Liver (tissue), 9 donors: Measurements from ENCODE around the gene KDM2A. TPM values are rescaled to one million over a fixed set of nuclear protein-coding genes. Genes with fewer than 3 reads are reported as not detected.

Source experiments
- DNase-seq: peaks from one replicate; pipeline ENCODE4 v3.0.0-alpha.2; 2017; ENCODE audit warnings: low spot score
- H3K27ac ChIP-seq, 2 donors: one replicate each; pipeline ENCODE4 v1.7.0; 2013; ENCODE audit warnings: inconsistent platforms in 2 of 2, low read length in 2 of 2, control low read depth in 1 of 2, low read depth in 1 of 2, mild to moderate bottlenecking in 1 of 2
- H3K27me3 ChIP-seq, 4 donors: one replicate each; pipeline versions ENCODE4 v1.6.1 to v1.7.0; 2013; ENCODE audit warnings: low read length in 3 of 4, inconsistent platforms in 1 of 4, mild to moderate bottlenecking in 1 of 4, moderate library complexity in 1 of 4; ENCODE audit not compliant: control insufficient read depth in 4 of 4, insufficient read depth in 4 of 4
- H3K36me3 ChIP-seq, 4 donors: one replicate each; pipeline versions ENCODE4 v1.6.1 to v1.7.0; 2013; ENCODE audit warnings: low read length in 3 of 4, mild to moderate bottlenecking in 3 of 4, low read depth in 1 of 4, moderate library complexity in 1 of 4; ENCODE audit not compliant: control insufficient read depth in 4 of 4, insufficient read depth in 3 of 4
- H3K4me1 ChIP-seq, 4 donors: one replicate each; pipeline versions ENCODE4 v1.6.1 to v1.7.0; 2013; ENCODE audit warnings: low read length in 3 of 4, mild to moderate bottlenecking in 3 of 4, moderate library complexity in 1 of 4; ENCODE audit not compliant: control insufficient read depth in 4 of 4, insufficient read depth in 4 of 4
- H3K4me3 ChIP-seq, 3 donors: one replicate each; pipeline versions ENCODE4 v1.6.1 to v1.7.0; 2013; ENCODE audit warnings: low read length in 3 of 3, control low read depth in 1 of 3, low read depth in 1 of 3, mild to moderate bottlenecking in 1 of 3
- H3K9ac ChIP-seq, 2 donors: one replicate each; pipeline ENCODE4 v1.7.0; 2013; ENCODE audit warnings: low read length in 2 of 2, mild to moderate bottlenecking in 2 of 2, moderate library complexity in 2 of 2, control low read depth in 1 of 2, low read depth in 1 of 2
- H3K9me3 ChIP-seq, 4 donors: one replicate each; pipeline versions ENCODE4 v1.6.1 to v1.7.0; 2013; ENCODE audit warnings: low read length in 3 of 4; ENCODE audit not compliant: control insufficient read depth in 4 of 4
- EGR1 ChIP-seq, 2 donors: IDR thresholded peaks; 2 replicates each; pipeline ENCODE4 v1.6.1; 2016 to 2018; ENCODE audit warnings: antibody characterized with exemption in 2 of 2, low read depth in 2 of 2
- FOXA2 ChIP-seq: IDR thresholded peaks from 2 replicates; pipeline ENCODE4 v1.6.1; 2016; ENCODE audit warnings: antibody characterized with exemption
- HNF4A ChIP-seq, 2 donors: conservative IDR thresholded peaks; 2 replicates each; pipeline ENCODE4 v1.6.1; 2016; ENCODE audit warnings: antibody characterized with exemption in 2 of 2, mild to moderate bottlenecking in 2 of 2
- HNF4G ChIP-seq: IDR thresholded peaks from 2 replicates; pipeline ENCODE4 v1.6.1; 2016; ENCODE audit warnings: antibody characterized with exemption
- JUND ChIP-seq, 2 donors: IDR thresholded peaks; 2 replicates each; pipeline ENCODE4 v1.6.1; 2016; ENCODE audit warnings: antibody characterized with exemption in 2 of 2
- NR2F2 ChIP-seq: IDR thresholded peaks from 2 replicates; pipeline ENCODE4 v1.6.1; 2016; ENCODE audit warnings: antibody characterized with exemption
- RAD21 ChIP-seq, 2 donors: IDR thresholded peaks; 2 replicates each; pipeline ENCODE4 v1.6.1; 2016; ENCODE audit warnings: antibody characterized with exemption in 2 of 2, mild to moderate bottlenecking in 2 of 2
- RXRA ChIP-seq, 2 donors: IDR thresholded peaks; 2 replicates each; pipeline ENCODE4 v1.6.1; 2017 to 2018; ENCODE audit warnings: antibody characterized with exemption in 2 of 2, mild to moderate bottlenecking in 1 of 2
- YY1 ChIP-seq: IDR thresholded peaks from 2 replicates; pipeline ENCODE4 v1.6.1; 2016; ENCODE audit warnings: antibody characterized with exemption, mild to moderate bottlenecking
- WGBS: extraction: QIAGEN DNeasy Blood & Tissue Kit; methylation state at CpG from one replicate; pipeline ENCODE4 v1.1.7; 2013; 5-methylcytosine and 5-hydroxymethylcytosine counted together
- polyA plus RNA-seq, 2 donors: library from polyadenylated mRNA; stranded (reverse) in 1 of 2; unstranded in 1 of 2; fragments of 200-250 nt in 1 of 2; fragments of >200 nt in 1 of 2; fragmentation: Nextera tagmentation in 1 of 2; extraction: Ambion mirVana in 1 of 2; gene quantifications; one replicate each; pipeline versions ENCODE4 v1.2.1 to v1.2.3, GENCODE V29; 2013 to 2015
- total RNA-seq, 2 donors: library from RNA; depleted of rRNA; stranded (reverse); fragments of >200 nt; gene quantifications; one replicate each; pipeline ENCODE4 v1.2.3, GENCODE V29; 2014
- TF ChIP-seq, protein P1 (sequence below): IDR thresholded peaks from 2 replicates; pipeline ENCODE4 v1.6.1; 2016; ENCODE audit warnings: antibody characterized with exemption
- TF ChIP-seq, protein P2 (sequence below): fragments of 150-350 bp; IDR thresholded peaks from 2 replicates; pipeline ENCODE4 v1.5.1; 2017; ENCODE audit warnings: improper control_type of control experiment, low read depth, low read length; ENCODE audit not compliant: missing input control
- TF ChIP-seq, protein P3 (sequence below): IDR thresholded peaks from 2 replicates; pipeline ENCODE4 v1.6.1; 2016; ENCODE audit warnings: antibody characterized with exemption, mild to moderate bottlenecking
- TF ChIP-seq, protein P4 (sequence below): IDR thresholded peaks from 2 replicates; pipeline ENCODE4 v1.6.1; 2016; ENCODE audit warnings: antibody characterized with exemption
- TF ChIP-seq, protein P5 (sequence below): IDR thresholded peaks from 2 replicates; pipeline ENCODE4 v1.6.1; 2016; ENCODE audit warnings: antibody characterized with exemption
- donor health status: healthy.
- donor health status: healthy.
- donor health status: healthy.
- donor health status: healthy.
- donor health status: healthy.

Gene KDM2A
- total and polyA plus RNA-seq, 4 donors, result 8.3 to 44.9 (median 22.4) TPM

DNA sequence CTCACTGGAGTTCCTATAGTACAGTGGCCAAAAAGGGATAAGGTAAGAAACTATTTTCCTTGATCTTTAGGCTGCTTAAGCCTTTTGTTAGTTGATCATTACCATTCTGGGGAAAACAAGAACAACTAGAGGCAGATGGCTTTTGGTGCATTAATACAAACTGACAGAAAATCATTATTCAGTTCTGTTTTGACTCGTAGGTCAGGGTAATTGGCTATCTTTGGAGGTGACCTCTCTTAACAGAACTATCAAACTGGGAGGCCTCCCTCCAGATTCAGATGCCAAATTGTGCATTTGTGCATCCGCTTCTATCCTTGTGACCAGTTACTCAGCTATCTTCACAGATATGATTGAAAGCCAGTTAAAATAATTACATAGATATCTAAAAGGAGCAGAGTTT lies 124.0 kb downstream of the KDM2A start (continued):
- TF ChIP-seq YY1 (no peak), NR2F2 (no peak)
- TF ChIP-seq, protein P1, sequence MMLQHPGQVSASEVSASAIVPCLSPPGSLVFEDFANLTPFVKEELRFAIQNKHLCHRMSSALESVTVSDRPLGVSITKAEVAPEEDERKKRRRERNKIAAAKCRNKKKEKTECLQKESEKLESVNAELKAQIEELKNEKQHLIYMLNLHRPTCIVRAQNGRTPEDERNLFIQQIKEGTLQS, result no peak

DNA sequence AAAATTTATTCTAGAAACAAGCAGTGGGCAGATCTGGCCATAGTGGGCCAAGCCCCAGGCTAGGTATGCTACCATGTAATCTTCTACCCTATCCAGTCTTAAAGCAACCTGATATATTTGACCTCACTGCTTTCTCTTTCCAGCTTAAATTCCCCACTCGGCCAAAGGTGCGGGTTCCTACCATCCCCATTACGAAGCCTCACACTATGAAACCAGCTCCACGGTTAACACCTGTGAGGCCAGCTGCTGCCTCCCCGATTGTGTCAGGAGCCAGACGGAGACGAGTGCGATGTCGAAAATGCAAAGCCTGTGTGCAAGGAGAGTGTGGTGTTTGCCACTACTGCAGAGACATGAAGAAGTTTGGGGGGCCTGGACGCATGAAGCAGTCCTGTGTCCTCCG lies 126.0 kb downstream of the KDM2A start:
- peaks cover 15 to 55% (median 44%) of the 10 kb centered on the region in 4 donors for H3K36me3 ChIP-seq
- WGBS, result 94% methylated on average over 11 of the region's 11 CpGs
- peaks cover 1 to 52% (median 41%) of the 10 kb centered on the region in 4 donors for H3K4me1 ChIP-seq
- H3K9ac ChIP-seq, result no peak overlapping the region
- no peaks in the 10 kb centered on the region for H3K27me3 ChIP-seq
- H3K9me3 ChIP-seq, result no peaks in the 10 kb centered on the region
- TF ChIP-seq, protein P2, sequence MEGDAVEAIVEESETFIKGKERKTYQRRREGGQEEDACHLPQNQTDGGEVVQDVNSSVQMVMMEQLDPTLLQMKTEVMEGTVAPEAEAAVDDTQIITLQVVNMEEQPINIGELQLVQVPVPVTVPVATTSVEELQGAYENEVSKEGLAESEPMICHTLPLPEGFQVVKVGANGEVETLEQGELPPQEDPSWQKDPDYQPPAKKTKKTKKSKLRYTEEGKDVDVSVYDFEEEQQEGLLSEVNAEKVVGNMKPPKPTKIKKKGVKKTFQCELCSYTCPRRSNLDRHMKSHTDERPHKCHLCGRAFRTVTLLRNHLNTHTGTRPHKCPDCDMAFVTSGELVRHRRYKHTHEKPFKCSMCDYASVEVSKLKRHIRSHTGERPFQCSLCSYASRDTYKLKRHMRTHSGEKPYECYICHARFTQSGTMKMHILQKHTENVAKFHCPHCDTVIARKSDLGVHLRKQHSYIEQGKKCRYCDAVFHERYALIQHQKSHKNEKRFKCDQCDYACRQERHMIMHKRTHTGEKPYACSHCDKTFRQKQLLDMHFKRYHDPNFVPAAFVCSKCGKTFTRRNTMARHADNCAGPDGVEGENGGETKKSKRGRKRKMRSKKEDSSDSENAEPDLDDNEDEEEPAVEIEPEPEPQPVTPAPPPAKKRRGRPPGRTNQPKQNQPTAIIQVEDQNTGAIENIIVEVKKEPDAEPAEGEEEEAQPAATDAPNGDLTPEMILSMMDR, result no peak
- no peak for TF ChIP-seq RXRA (IDR thresholded peaks at IDR 0.05)
- TF ChIP-seq YY1, result no peak
- no peak for TF ChIP-seq FOXA2
- no peak for TF ChIP-seq EGR1 (IDR thresholded peaks at IDR 0.05; ENCODE audit: low read depth in 2 of 2)
- TF ChIP-seq, protein P3, sequence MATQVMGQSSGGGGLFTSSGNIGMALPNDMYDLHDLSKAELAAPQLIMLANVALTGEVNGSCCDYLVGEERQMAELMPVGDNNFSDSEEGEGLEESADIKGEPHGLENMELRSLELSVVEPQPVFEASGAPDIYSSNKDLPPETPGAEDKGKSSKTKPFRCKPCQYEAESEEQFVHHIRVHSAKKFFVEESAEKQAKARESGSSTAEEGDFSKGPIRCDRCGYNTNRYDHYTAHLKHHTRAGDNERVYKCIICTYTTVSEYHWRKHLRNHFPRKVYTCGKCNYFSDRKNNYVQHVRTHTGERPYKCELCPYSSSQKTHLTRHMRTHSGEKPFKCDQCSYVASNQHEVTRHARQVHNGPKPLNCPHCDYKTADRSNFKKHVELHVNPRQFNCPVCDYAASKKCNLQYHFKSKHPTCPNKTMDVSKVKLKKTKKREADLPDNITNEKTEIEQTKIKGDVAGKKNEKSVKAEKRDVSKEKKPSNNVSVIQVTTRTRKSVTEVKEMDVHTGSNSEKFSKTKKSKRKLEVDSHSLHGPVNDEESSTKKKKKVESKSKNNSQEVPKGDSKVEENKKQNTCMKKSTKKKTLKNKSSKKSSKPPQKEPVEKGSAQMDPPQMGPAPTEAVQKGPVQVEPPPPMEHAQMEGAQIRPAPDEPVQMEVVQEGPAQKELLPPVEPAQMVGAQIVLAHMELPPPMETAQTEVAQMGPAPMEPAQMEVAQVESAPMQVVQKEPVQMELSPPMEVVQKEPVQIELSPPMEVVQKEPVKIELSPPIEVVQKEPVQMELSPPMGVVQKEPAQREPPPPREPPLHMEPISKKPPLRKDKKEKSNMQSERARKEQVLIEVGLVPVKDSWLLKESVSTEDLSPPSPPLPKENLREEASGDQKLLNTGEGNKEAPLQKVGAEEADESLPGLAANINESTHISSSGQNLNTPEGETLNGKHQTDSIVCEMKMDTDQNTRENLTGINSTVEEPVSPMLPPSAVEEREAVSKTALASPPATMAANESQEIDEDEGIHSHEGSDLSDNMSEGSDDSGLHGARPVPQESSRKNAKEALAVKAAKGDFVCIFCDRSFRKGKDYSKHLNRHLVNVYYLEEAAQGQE, result no peak
- no peak for TF ChIP-seq HNF4A (conservative IDR thresholded peaks at IDR 0.05)
- TF ChIP-seq, protein P1, result no peak
- TF ChIP-seq NR2F2, result no peak
- TF ChIP-seq, protein P4, sequence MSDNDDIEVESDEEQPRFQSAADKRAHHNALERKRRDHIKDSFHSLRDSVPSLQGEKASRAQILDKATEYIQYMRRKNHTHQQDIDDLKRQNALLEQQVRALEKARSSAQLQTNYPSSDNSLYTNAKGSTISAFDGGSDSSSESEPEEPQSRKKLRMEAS, result no peak
- no peak for DNase-seq
- no peak overlapping the region for H3K4me3 ChIP-seq
- no peak overlapping the region for H3K27ac ChIP-seq

DNA sequence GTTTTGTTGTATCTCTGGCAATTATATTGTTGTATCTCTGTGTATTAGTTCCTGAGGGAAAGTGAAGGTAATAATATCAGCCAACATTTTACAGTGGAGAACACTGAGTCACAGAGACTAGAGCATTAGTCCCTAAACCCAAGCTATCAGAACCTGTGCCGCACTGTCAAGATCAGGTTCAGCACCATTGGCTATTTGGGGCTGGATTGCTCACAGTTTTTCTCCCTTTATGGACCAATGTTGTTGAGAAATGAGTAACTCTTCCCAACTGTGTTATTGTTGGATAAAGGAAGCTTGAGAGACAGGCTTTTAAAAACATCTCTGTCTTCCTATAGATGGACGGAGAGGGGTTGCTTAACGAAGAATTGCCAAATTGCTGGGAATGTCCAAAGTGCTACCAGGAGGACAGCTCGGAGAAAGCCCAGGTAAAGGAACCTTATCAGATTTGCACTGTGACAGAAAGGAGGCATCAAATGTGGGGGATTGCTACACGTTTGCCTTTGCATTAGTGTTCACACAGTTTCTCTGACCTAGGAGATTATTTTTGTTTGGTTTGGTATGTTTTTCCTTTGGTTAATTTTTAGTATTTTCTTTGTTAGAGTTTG lies 129.0 kb downstream of the KDM2A start:
- Histone ChIP-seq H3K4me1 (peaks cover 1 to 35% (median 28%) of the 10 kb centered on the region in 4 donors), H3K9me3 (no peaks in the 10 kb centered on the region), H3K4me3 (no peak overlapping the region), H3K27ac (no peak overlapping the region), H3K27me3 (no peaks in the 10 kb centered on the region), H3K36me3 (peaks cover 24 to 83% (median 67%) of the 10 kb centered on the region in 4 donors), H3K9ac (no peak overlapping the region)
- WGBS, result 53% methylated on average over 5 of the region's 5 CpGs
- TF ChIP-seq, protein P1, result no peak
- TF ChIP-seq FOXA2 (no peak), HNF4G (no peak), RXRA (IDR thresholded peaks at IDR 0.05) (no peak), JUND (IDR thresholded peaks at IDR 0.05) (no peak), RAD21 (IDR thresholded peaks at IDR 0.05) (no peak), YY1 (no peak)
- TF ChIP-seq, protein P5, sequence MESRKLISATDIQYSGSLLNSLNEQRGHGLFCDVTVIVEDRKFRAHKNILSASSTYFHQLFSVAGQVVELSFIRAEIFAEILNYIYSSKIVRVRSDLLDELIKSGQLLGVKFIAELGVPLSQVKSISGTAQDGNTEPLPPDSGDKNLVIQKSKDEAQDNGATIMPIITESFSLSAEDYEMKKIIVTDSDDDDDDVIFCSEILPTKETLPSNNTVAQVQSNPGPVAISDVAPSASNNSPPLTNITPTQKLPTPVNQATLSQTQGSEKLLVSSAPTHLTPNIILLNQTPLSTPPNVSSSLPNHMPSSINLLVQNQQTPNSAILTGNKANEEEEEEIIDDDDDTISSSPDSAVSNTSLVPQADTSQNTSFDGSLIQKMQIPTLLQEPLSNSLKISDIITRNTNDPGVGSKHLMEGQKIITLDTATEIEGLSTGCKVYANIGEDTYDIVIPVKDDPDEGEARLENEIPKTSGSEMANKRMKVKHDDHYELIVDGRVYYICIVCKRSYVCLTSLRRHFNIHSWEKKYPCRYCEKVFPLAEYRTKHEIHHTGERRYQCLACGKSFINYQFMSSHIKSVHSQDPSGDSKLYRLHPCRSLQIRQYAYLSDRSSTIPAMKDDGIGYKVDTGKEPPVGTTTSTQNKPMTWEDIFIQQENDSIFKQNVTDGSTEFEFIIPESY, result no peak
- TF ChIP-seq, protein P3, result no peak
- no peak for DNase-seq
